ENCODE measurements around the gene ADCY9. TPM values are rescaled to one million over a fixed set of nuclear protein-coding genes. Genes with fewer than 3 reads are reported as not detected.

Gene ADCY9
- polyA plus RNA-seq, 1 donor (not counting 4 experiments of a cell fraction or from before 2014, with no cell fraction given): 3.0 TPM

DNA sequence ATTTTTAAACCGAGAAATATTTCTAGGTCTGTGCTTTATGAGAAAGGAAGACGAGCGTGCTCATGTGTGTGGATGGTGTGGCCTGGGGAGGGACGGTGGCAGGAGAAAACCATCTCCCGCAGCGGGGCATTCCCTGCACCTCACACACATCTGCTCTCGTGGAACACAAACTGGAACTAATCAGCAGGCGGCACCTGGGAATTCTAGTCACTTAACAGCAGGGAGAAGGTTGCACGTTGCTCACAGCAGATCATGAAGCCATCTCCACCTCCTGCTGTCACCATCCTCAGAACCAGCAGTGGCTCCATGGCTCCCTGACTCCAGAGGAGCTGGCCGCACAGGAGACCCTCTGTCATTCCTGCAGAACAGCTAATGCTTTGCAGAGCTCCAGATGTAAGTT is 35.2 kb downstream of the ADCY9 start:
- no peak overlapping the region for H3K4me3 ChIP-seq (ENCODE audit: control insufficient read depth in 2 of 3, extremely low read depth in 1 of 3, insufficient read depth in 2 of 3, low read depth in 1 of 3, low read length in 3 of 3)
- H3K27ac ChIP-seq (ENCODE audit: control insufficient read depth, insufficient read depth, low read length): no peak overlapping the region
- H3K36me3 ChIP-seq (ENCODE audit: control insufficient read depth in 2 of 2, extremely low read depth in 1 of 2, insufficient read depth in 2 of 2, low read length in 2 of 2): no peaks in the 10 kb centered on the region
- TF ChIP-seq EZH2 (IDR thresholded peaks at IDR 0.05; ENCODE audit: low read length) (no peak), CTCF (optimal IDR thresholded peaks at IDR 0.05 in 1 of 3, IDR thresholded peaks at IDR 0.05 in 1 of 3, conservative IDR thresholded peaks at IDR 0.05 in 1 of 3; ENCODE audit: extremely low read depth in 1 of 3, insufficient read depth in 2 of 3, low read length in 3 of 3) (no peak)
- dilution Hi-C loops (cut with MboI; ENCODE audit: extremely low pct_ligation_motif_present, low sequenced_read_pairs): no loop called here
- peaks cover 6% of the 10 kb centered on the region for H3K4me1 ChIP-seq (ENCODE audit: control insufficient read depth, extremely low read depth, insufficient read depth, low read length)
- peaks cover 3% of the 10 kb centered on the region for H3K79me2 ChIP-seq (ENCODE audit: control insufficient read depth, insufficient read depth, low read length)
- H3K9ac ChIP-seq (ENCODE audit: control insufficient read depth, extremely low read depth, insufficient read depth, low read length): no peak overlapping the region
- no peaks in the 10 kb centered on the region for H4K20me1 ChIP-seq (ENCODE audit: control insufficient read depth, extremely low read depth, insufficient read depth, low read length)
- no peak for DNase-seq (ENCODE audit: low read depth, low spot score)
- H3K9me3 ChIP-seq (ENCODE audit: control insufficient read depth, low read depth, low read length): no peaks in the 10 kb centered on the region
- no peak overlapping the region for H3K4me2 ChIP-seq (ENCODE audit: control insufficient read depth, extremely low read depth, insufficient read depth, low read depth, low read length)
- H3K27me3 ChIP-seq (ENCODE audit: control insufficient read depth, extremely low read depth, insufficient read depth, low read length): no peaks in the 10 kb centered on the region
- no peaks in the 10 kb centered on the region for H3K9me1 ChIP-seq (ENCODE audit: control insufficient read depth, extremely low read depth, insufficient read depth, low read length)
- no peak for FAIRE-seq
- no peak overlapping the region for H2AFZ ChIP-seq (ENCODE audit: control insufficient read depth, low read length)

DNA sequence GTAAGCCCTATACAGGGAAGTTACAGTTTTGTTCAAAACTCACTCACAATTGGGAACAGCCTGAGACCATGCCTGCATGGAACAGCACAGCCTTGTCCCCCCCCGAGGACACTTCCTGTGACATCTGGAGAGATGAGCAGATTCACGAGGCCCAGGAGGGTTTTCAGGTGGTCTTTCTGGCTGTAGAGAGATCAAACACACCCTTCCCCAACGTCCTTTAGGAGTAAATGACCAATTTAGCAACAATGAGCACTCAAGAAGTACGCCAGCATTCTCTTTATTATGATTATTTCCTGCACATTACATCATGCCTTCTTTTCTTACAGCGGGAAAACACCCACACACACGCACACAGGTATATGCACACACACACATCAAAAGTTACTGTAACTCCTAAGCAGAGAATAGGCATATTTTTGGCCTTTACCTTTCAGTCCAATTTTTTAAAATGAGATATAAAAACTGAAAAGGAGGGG is 39.0 kb downstream of the ADCY9 start:
- Histone ChIP-seq H4K20me1 (ENCODE audit: control insufficient read depth, extremely low read depth, insufficient read depth, low read length) (no peaks in the 10 kb centered on the region), H3K9me1 (ENCODE audit: control insufficient read depth, extremely low read depth, insufficient read depth, low read length) (no peaks in the 10 kb centered on the region), H3K9me3 (ENCODE audit: control insufficient read depth, low read depth, low read length) (no peaks in the 10 kb centered on the region), H2AFZ (ENCODE audit: control insufficient read depth, low read length) (no peak overlapping the region), H3K27me3 (ENCODE audit: control insufficient read depth, extremely low read depth, insufficient read depth, low read length) (no peaks in the 10 kb centered on the region), H3K79me2 (ENCODE audit: control insufficient read depth, insufficient read depth, low read length) (no peaks in the 10 kb centered on the region), H3K4me1 (ENCODE audit: control insufficient read depth, extremely low read depth, insufficient read depth, low read length) (no peaks in the 10 kb centered on the region), H3K36me3 (ENCODE audit: control insufficient read depth in 2 of 2, extremely low read depth in 1 of 2, insufficient read depth in 2 of 2, low read length in 2 of 2) (no peaks in the 10 kb centered on the region), H3K4me3 (ENCODE audit: control insufficient read depth in 2 of 3, extremely low read depth in 1 of 3, insufficient read depth in 2 of 3, low read depth in 1 of 3, low read length in 3 of 3) (no peak overlapping the region), H3K4me2 (ENCODE audit: control insufficient read depth, extremely low read depth, insufficient read depth, low read depth, low read length) (no peak overlapping the region), H3K27ac (ENCODE audit: control insufficient read depth, insufficient read depth, low read length) (no peak overlapping the region), H3K9ac (ENCODE audit: control insufficient read depth, extremely low read depth, insufficient read depth, low read length) (no peak overlapping the region)
- dilution Hi-C loops (cut with MboI; ENCODE audit: extremely low pct_ligation_motif_present, low sequenced_read_pairs): no loop called here
- FAIRE-seq (no peak), DNase-seq (ENCODE audit: low read depth, low spot score) (no peak)
- TF ChIP-seq CTCF (optimal IDR thresholded peaks at IDR 0.05 in 1 of 3, IDR thresholded peaks at IDR 0.05 in 1 of 3, conservative IDR thresholded peaks at IDR 0.05 in 1 of 3; ENCODE audit: extremely low read depth in 1 of 3, insufficient read depth in 2 of 3, low read length in 3 of 3) (no peak), EZH2 (IDR thresholded peaks at IDR 0.05; ENCODE audit: low read length) (no peak)
